GM20000 (cell line): Measurements from ENCODE around the gene GKN2.
"Not testable (repeated sequence)": the region's sequence is repeated elsewhere in the genome, so short reads cannot be mapped to it uniquely, and the experiment has no call there.

Source experiments
- DNase-seq: peaks from one replicate; pipeline ENCODE4 v3.0.0; 2012; ENCODE audit warnings: low spot score
- CTCF ChIP-seq: IDR thresholded peaks from 2 replicates; pipeline ENCODE4 v1.5.1; 2012; ENCODE audit warnings: mild to moderate bottlenecking, control low read depth; ENCODE audit errors: extremely low read depth, missing control alignments

GKN2 gene

DNA sequence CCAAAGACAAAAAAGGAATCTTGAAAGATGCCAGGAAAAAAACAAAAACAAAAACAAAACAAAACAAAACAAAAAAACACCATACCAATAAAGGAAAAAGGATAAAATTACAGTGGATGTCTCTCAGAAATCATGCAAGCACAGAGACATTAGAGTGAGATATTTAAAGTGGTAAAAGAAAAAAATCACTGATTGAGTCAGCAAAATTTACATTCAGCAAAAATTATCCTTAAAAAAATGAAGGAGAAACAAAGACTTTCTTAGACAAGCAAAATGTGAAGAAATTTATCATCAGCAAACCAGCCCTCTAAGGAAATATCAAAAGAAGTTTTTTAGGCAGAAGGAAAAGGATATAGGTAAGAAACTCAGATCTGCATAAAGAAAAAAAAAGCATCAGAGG lies 11.6 kb upstream of the GKN2 start:
- TF ChIP-seq CTCF, result no peak
- no peak for DNase-seq

- no peak for DNase-seq
- TF ChIP-seq CTCF, result no peak
Measured at GRCh38 chr2:68961380-68961779, 8.7 kb upstream of the GKN2 start.

DNA sequence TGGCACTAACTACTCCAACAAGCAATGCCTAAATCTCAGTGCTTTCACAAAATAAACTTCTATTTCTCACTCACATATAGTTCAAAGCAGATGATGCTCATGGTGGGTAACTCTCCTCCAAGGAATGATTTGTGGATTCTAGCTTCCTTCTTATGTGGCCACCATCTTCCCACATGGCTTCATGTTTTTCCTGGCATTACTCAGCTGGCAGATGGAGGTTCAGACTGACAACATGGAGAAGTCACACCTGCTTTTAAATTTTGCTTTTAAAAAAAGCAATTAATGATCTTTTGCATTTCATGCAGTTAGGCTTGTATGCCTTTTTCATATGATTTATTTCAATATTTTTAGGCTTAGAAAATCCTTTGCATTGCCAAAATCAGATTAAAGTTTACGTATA lies 6.3 kb upstream of the GKN2 start:
- no peak for TF ChIP-seq CTCF

DNA sequence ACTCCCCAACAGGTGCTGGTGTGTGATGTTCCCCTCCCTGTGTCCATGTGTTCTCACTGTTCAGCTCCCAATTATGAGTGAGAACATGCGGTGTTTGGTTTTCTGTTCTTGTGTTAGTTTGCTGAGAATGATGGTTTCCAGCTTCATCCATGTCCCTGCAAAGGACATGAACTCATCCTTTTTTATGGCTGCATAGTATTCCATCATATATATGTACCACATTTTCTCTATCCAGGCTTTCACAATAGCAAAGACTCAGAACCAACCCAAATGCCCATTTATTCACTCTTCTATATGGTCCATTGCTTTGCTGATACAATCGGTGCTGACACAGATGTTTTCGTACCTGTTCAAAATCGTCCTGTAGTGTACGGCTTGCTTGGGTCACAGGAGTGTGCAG lies 2.7 kb upstream of the GKN2 start:
- DNase-seq, result not testable (repeated sequence)

More for the DNA sequence above, 6.3 kb upstream of the GKN2 start:
- DNase-seq, result no peak

DNA sequence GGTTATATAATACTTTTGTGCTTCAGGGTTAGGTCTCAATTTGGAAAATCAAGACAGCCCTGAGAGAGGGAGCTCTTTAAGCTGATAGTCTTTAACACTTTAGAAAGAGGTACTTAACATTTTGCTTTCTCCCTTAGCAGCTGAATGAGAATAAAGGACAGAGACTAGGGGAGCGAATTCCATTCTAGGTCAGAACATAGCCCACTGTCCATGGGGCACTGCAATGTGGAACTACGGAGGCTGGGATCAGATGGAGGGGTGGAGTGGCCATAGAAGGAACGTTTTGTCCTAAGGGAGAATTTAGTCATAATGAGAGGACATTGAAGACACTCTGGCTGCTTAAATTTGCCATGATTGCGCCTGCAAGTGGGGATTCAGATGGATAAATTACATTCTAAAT lies 794 bp downstream of the GKN2 start:
- TF ChIP-seq CTCF, result no peak
- DNase-seq, result no peak

GRCh38 chr2:68948710-68949109 lies 4.0 kb downstream of the GKN2 start:
- DNase-seq, result no peak
- no peak for TF ChIP-seq CTCF

GRCh38 chr2:68946117-68946516 lies 6.6 kb downstream of the GKN2 start:
- no peak for TF ChIP-seq CTCF
- no peak for DNase-seq

- peak; percentile 67 for TF ChIP-seq CTCF
- DNase-seq, result peak; percentile 55
Measured at GRCh38 chr2:68943581-68944568, 8.8 kb downstream of the GKN2 start.
